SK-MEL-5 (cell line): ENCODE results near the gene CFAP298. TPM values are rescaled to one million over a fixed set of nuclear protein-coding genes. Genes with fewer than 3 reads are reported as not detected.
"Not testable (repeated sequence)": the region's sequence is repeated elsewhere in the genome, so short reads cannot be mapped to it uniquely, and the experiment has no call there.

Source experiments
- DNase-seq: peaks from one replicate; pipeline ENCODE4 v3.0.0-alpha.2; 2016; ENCODE audit warnings: low read depth, low spot score
- in situ Hi-C: cut with HindIII; loops from 2 replicates; pipeline ENCODE4 v1.10.0; 2016; ENCODE audit warnings: low sequenced_read_pairs, high pct_unique_total_duplicates, low pct_unique_long_range_greater_than_20kb
- polyA plus RNA-seq, 2 experiments: library from polyadenylated mRNA; depleted of rRNA; stranded (reverse); fragments of >200 nt; gene quantifications; 2 replicates each; pipeline ENCODE4 v1.2.3, GENCODE V29; 2015
- total RNA-seq: library from RNA; depleted of rRNA; stranded (reverse); fragments of >200 nt; shearing (Covaris generic); gene quantifications from 2 replicates; pipeline ENCODE4 v1.2.3, GENCODE V29; 2014; rRNA removed

The CFAP298 gene, protein sequence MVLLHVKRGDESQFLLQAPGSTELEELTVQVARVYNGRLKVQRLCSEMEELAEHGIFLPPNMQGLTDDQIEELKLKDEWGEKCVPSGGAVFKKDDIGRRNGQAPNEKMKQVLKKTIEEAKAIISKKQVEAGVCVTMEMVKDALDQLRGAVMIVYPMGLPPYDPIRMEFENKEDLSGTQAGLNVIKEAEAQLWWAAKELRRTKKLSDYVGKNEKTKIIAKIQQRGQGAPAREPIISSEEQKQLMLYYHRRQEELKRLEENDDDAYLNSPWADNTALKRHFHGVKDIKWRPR
- 45.4 and 55.3 TPM in 2 replicates for total RNA-seq
- polyA plus RNA-seq (2015; cell fraction: cytosol; rRNA removed) = 48.5 and 58.0 TPM in 2 replicates
- polyA plus RNA-seq (2015; cell fraction: nucleus; rRNA removed) = 48.9 and 49.0 TPM in 2 replicates

DNA sequence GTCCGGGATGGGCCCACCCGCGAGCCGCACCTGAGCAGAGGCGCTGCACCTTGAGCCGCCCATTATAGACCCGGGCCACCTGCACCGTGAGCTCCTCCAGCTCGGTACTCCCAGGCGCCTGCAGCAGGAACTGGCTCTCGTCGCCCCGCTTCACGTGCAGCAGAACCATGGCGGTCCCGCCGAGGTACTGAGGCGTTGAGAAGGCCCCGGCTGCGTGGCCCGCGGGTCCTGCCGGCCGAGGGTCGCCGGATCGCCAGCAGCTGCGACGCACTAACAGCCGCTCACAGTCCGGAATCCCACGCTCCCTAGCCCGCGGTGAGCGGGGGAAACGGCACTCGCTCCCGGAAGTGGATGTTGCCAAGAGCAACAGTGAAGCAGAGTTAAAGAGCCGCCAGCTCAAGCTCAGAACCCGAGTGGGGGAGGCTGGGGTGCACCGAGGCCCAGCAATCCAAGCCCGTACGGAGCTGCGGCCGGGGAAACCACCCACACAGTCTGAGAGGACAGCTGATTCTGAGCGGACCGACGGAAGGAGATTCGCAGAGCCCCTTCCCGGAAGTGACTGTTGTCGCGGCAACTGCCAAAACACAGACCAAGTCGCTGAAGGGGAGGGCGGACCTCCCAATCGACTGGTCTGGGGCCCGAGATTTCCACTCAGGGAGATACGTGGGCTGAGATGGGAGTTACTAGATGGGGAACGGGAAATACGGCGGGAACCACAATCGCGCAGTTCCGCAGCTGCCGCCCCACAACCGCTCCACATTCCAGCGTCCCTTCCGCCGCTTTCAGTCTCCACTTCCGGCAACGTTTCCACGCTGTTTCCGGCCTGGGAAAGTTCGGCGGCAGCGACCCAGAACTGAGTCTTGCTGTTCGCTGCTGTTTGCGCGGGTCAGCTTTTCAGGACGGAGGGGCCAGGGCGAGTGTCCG, at the start of gene CFAP298:
CFAP298 (minus strand) TSS at position 303 of the 924 bp plus-strand sequence; CDS start at position 169, 134 bp downstream.
- in situ Hi-C loops = no loop called here
- peak; percentile 88 for DNase-seq

DNA sequence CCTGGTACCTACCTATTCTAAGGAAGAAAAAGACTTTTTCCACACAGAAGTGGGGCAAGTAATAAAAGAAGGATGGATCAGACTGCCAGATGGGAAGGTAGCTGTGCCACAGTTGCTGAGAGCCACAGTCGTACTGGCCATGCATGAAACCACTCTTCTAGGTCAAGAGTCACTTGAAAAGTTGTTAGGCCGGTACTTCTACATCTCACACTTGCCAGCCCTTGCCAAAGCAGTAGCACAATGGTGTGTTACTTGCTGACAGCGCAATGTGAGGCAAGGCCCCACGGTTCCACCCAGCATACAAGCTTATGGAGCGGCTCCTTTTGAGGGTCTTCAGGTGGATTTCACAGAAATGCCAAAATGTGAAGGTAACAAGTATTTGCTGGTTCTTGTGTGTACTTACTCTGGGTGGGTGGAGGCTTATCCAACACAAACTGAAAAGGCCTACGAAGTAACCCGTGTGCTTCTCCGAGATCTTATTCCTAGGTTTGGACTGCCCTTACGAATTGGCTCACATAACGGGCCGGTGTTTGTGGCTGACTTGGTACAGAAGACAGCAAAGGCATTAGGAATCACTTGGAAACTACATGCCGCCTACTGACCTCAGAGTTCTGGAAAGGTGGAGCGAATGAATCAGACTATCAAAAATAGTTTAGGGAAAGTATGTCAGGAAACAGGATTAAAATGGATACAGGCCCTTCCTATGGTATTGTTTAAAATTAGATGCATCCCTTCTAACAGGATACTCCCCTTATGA, 49.0 kb upstream of the CFAP298 start:
- DNase-seq, in situ Hi-C loops: not testable (repeated sequence)

DNA sequence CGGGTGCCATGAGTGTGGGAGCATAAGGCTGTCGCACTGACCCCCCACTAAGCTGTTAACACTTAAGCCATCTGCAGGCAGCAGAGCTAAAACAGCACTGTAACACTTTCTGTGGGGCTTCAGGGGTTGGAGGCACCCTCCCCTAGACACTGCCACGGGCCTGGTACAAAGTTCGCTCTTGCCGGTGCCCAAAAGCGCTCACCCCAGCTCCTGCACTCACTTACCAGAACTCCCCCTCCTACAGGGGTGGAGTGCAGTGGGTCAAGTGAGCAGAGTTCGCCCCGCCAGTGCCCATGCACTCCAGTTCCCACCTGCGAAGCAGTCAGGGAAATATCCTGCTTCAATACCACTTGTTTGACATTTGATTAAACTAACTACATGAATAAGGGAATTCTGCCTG, 46.3 kb upstream of the CFAP298 start:
- in situ Hi-C loops = no loop called here
- DNase-seq = no peak

DNA sequence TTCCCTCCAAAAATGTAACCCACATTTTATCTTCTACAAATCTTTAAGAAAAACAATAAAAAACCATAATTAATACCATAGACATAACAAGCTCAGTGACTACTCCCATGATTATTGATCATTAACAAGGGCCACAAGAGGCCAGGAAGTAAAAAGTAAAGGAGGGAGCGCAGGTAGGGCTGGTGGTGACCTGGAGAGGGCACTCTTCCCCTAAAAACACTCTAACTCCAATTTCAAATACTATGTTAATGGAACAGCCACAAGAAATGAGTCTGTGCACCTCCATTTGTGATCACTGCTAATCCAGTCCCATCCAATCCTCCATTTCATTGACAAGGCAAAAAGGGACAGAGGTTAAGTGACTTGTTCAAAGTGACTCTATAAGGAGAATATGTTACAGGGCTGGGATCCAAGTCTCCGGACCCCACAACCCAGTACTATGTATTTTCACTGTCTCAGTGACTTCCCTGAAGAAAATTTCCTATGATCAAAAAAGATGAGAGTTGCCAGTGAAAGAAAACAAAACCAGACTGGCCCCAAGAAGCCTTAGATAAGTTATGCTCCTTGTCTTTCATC, 41.2 kb upstream of the CFAP298 start:
- in situ Hi-C loops = no loop called here
- DNase-seq = peak; percentile 37

DNA sequence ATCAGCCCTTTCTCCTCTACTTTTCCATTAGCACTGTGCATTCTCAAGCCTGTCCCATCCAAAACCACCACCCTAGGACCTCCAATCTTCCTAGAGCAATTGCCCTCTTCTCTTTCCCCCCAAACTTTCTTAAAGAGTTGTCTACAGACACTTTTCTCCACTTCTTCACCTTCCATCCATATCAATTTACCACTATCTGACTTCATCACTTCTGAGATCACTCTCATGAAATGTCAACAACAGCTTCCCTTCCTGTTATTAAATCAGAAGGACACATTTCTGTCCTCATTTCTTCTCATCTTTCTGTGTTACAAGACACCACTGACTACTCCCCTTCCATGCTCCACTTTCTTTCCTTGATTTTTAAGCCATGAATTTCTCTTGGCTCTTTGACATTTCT, 36.0 kb upstream of the CFAP298 start:
- in situ Hi-C loops = no loop called here
- DNase-seq = no peak

DNA sequence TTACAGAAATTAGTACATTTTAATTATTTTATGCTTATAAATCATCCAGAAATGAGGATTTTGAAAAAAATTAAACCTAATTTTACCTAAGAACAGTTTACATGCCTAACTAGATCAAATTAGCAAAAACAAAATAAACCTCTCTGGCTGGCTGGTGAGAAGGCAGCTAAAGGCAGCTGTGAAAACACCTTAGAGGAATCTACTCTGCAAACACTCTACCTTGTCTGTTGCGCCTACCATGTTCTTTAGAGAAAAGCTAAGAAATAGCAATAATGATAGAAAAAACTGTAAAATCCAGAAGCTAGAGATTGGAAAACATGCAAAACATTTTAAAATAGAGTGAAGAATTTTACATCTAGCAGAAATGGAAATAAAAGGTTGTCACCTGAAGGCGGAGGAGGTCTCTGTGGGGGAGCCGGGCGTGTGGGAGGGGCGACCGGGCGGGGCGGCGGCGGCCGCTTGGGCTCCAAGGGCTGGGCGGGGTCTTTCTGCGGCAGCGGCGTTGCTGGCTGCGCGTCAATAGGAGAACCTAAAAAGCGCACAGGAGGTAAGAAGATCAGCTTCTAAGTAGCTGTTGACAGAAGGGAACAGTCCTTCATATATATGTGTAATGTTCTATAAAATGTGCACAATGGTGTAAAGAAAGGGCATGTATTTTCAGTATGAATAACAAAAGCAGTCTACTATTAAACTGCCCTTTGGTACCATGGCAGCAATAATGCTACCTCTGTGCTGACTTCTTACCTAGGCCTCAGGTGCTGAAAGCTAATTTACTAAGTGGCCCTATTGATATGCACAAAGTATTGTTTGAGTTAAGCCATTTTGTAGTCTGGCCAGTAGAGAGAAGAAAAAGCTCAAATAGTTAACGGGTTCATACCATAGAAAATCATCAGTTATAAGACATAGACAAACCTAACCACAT, 33.3 kb upstream of the CFAP298 start:
- in situ Hi-C loops = no loop called here
- DNase-seq = no peak

DNA sequence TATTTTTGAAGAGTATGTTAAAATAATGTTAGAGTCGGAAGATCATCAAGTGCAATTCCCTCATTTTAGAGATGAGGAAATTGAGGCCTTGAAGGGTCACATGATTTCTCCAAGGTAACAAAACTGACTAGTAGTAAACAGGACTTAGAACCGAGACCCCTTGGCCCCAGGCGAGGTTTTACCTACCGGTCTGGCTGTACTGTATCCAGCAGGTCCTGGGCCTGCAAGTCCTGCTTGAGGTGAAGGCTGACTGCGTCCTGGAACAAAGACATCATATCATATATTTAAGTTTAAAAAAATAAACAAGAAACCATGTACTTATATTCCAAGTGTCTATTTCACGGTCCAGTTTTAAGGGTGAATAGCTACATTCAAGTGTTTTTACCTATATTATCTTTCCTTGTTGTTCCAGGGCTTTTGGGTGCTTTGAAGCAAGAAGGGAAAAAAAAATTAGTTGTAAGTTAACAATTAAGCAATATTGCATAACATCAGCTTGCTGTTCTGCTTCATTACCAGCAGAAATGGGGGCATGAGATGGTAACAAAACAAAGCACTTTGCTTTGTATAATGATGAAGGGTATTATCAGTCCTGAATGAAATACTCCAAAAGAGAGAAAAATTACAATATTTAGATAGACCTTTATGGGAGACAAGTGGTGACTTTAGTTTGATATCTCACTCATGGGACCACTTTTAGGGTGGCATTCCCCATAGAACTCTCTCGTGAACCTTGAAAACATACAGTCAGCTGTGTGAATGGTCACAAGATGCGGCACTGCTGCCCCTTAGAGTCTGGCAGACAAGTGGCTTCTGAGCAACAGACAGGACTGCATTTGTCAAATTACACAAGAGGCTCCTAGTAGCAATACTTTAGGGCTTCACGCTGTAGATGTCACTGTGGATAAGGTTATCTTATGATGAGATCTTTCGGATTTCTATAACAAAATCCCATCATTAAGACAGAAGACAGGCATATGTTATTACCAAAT, 29.8 kb upstream of the CFAP298 start:
- in situ Hi-C loops = no loop called here
- DNase-seq = peak; percentile 49

DNA sequence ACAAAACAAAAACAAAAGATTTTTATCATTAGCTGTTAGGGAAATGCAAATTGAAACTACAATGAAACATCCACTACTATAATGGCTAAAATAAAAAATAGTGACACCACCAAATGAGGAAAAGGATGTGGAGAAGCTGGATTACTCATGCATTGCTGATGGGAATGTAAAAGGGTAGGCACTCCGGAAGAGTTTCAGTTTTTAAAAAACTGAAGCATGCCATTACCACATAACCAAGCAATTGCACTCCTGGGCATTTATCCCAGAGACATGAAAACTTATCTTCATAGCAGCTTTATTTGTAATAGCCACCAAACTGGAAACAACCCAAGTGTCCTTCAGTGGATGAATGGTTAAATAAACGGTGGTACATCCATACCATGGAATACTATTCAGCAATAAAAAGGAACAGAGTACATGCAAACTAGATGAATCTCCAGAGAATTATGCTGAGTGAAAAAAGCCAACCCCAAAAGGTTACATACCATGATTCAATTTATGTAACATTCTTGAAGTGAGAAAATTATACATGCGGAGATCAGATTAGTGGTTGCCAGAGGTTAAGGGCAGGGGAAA, 14.5 kb upstream of the CFAP298 start:
- in situ Hi-C loops = no loop called here
- no peak for DNase-seq

DNA sequence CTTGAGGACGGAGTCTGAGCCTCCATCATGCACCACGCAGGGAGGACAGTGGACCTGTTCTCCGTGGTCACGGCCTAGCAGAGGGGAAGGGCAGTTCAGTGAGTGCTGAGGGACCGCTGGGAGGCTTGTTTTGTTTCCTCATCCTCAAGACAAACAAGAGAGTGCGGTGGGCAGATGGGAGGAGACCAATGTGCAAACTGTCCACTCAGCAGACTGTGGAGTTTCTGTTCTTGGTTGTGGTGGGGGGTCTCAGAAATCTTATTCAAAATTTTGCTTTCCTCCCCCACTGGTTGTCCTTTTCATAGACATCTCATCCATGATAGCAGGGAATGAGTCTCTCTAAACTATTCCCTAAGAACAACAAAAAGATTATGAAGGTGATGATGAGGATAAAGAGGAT, 6.0 kb upstream of the CFAP298 start:
- DNase-seq, in situ Hi-C loops: not testable (repeated sequence)

DNA sequence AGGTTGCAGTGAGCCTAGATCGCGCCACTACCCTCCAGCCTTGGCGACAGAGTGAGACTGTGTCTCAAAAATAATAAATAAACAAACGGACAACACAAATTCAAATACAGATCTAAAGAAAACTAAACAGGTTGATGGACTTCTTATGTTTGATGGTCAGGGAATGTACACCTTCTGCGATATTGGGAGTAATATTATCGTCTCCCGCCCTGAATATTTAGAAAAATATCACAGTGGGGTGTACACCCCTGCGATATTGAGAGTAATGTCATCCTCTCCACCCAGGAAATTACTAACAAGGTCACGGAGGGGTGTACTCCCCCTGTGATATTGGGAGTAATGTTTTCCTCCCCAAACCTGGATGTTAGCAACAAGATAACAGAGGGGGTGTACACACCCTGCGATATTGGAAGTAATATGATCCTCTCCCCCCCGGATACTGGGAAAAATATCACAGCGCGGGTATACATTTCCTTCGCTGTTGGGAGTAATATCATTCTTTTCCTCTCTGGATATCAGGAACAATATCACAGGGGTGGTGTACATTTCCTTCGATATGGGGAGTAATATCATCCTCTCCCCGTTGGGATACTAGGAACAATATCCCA, 1.4 kb upstream of the CFAP298 start:
- DNase-seq = no peak
- in situ Hi-C loops = no loop called here

DNA sequence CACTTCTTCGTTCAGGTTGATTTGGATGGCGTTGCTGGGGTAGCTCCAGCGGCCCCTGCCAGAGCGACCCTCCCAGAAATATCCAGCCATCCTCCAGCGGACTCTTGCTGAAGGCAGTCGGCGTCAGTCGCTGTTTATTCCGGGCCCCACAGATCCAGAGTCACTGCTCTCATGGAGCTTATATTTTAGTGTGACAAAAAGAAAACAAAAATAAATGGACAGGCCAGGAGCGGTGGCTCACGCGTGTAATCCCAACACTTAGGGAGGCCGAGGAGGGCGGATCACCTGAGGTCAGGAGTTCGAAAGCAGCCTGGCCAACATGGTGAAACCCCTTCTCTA, 791 bp upstream of the CFAP298 start:
- in situ Hi-C loops = no loop called here
- no peak for DNase-seq

DNA sequence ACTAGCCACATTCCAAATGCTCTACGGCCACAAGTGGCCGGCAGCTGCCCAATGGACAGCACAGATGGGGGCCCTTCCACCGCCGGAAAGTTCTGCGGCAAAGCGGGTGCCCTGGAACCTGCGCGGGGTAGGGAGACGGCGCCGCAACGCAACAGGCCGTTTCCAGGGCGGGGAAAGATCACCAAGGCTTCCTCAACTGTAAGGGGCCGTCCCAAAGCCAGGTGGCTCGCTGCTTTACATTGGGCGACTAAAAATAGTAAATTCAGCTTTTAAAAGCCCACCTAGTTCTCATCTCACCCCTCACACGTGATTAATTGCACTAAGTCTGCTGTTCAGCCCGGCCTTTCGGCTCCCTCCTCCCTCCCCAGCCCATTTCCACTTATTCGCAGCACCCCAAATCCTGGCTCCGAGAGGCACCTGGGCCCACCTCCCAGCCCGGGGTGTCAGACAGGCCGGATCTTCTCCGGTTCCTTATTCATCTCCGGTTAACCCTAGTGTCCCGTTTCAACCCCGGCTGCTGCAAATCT, 643 bp downstream of the CFAP298 start:
- in situ Hi-C loops = no loop called here
- no peak for DNase-seq

DNA sequence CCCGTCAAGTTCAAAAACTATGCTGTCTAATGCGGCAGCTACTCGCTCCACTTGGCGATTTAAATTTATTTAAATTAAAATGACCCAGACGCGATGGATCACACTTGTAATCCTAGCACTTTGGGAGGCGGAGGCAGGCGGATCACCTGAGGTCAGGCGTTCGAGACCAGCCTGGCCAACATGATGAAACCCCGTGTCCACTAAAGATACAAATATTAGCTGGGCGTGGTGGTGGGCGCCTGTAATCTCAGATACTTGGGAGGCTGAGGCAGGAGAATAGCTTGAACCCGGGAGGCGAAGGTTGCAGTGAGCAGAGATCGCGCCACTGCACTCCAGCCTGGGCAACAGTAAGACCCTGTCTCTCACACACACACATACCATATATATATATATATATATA, 1.2 kb downstream of the CFAP298 start:
- DNase-seq, in situ Hi-C loops: not testable (repeated sequence)

DNA sequence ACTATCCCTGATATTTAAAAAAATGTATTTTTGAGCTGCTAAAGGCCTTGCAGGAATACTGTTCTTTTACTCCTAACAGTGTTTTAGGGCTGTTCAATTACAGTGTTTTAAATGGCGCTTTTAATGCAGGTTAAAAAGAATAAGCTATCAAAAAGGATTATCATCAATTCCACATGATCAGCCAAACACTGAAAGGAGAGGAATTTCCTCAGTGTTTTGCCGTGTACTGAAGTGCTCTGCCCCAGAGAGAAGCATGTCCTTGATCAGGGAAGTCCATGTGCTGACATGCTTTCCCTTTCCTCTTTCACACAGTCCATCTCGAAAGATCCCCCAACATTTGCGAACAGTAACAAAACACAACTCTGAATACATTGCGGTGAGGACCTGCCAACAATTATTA, 3.3 kb downstream of the CFAP298 start:
- in situ Hi-C loops = no loop called here
- no peak for DNase-seq

DNA sequence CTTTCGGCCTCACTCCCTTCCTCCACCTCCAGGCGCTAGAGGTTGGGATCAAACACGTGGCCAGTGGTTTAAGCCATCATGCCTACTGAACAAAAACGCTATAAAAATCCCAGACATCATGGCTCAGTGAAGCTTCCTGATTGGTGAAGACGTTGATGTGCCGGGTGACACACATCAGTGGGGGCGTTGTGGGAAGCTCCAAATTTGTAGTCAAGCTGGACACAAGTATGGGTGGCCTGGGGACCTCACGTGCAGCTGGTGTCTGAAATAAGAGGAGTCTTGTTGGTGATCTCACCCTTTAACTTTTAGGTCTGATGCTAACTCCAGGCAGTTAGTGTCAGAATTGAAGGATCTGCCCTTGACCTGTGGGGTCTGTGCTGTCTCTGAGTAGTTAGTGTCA, 6.7 kb downstream of the CFAP298 start:
- DNase-seq = no peak
- in situ Hi-C loops = no loop called here
